IMR-90 (cell line): ENCODE data around the gene ZNF430. TPM values are rescaled to one million over a fixed set of nuclear protein-coding genes. Genes with fewer than 3 reads are reported as not detected.

Experiments
- ATAC-seq: fragments of 200-7000 bp; cut with Tn5 transposase; 2 replicates; pipeline ENCODE4 v1.9.1; 2020; ENCODE audit warnings: low read depth, mild to moderate bottlenecking, moderate library complexity
- BruUV-seq: library from RNA; stranded (reverse); fragments of 400-500 nt; replicated peaks from 2 replicates; lab custom pipeline; 2021; lab: Mats Ljungman, UMichigan
- CTCF ChIA-PET: fragments of 300-600 bp; formaldehyde crosslinking; extraction: SDS; loops from one replicate; lab custom pipeline; 2021; ENCODE audit warnings: antibody characterized with exemption; lab: Yijun Ruan, JAX
- POLR2A ChIA-PET: fragments of 300-600 bp; sonication (Branson Sonifier 250); formaldehyde crosslinking; loops from one replicate; lab custom pipeline; 2022; ENCODE audit warnings: antibody characterized with exemption; ENCODE audit not compliant: unreplicated experiment; lab: Charles Lee
- DNase-seq: peaks from one replicate; pipeline ENCODE4 v3.0.0; 2013
- H2AFZ ChIP-seq: replicated peaks from 2 replicates; pipeline ENCODE3; 2013; ENCODE audit warnings: low read length, mild to moderate bottlenecking; ENCODE audit not compliant: poor library complexity
- H2AK5ac ChIP-seq: 2 replicates; pipeline ENCODE4 v1.6.1; 2013; ENCODE audit warnings: low read depth, low read length, inconsistent platforms
- H2AK9ac ChIP-seq: replicated peaks from 2 replicates; pipeline ENCODE3; 2013; ENCODE audit warnings: mild to moderate bottlenecking, low read depth, low read length, moderate library complexity; ENCODE audit not compliant: poor library complexity
- H2BK120ac ChIP-seq: 2 replicates; pipeline ENCODE4 v1.6.1; 2013; ENCODE audit warnings: low read depth, low read length, inconsistent platforms
- H2BK15ac ChIP-seq: 3 replicates; pipeline ENCODE4 v1.6.1; 2013; ENCODE audit warnings: low read depth, low read length, inconsistent platforms
- H2BK20ac ChIP-seq: 2 replicates; pipeline ENCODE4 v1.6.1; 2013; ENCODE audit warnings: low read depth, mild to moderate bottlenecking, inconsistent platforms, low read length, moderate library complexity
- H2BK5ac ChIP-seq: 2 replicates; pipeline ENCODE4 v1.6.1; 2013; ENCODE audit warnings: mild to moderate bottlenecking, low read depth, low read length, inconsistent platforms; ENCODE audit not compliant: poor library complexity, severe bottlenecking
- H3K14ac ChIP-seq: replicated peaks from 2 replicates; pipeline ENCODE4 v1.6.1; 2013; ENCODE audit warnings: low read depth, low read length, inconsistent platforms
- H3K18ac ChIP-seq: 2 replicates; pipeline ENCODE4 v1.6.1; 2013; ENCODE audit warnings: low read depth, low read length, control low read depth
- H3K23ac ChIP-seq: 2 replicates; pipeline ENCODE4 v1.6.1; 2013; ENCODE audit warnings: low read depth, low read length, inconsistent platforms
- H3K27ac ChIP-seq: 2 replicates; pipeline ENCODE4 v1.5.1; 2013; ENCODE audit warnings: mild to moderate bottlenecking, control low read depth, low read length; ENCODE audit not compliant: insufficient read depth
- H3K27me3 ChIP-seq: 2 replicates; pipeline ENCODE4 v1.6.1; 2013; ENCODE audit warnings: low read length; ENCODE audit not compliant: control insufficient read depth, insufficient read depth
- H3K36me3 ChIP-seq: 2 replicates; pipeline ENCODE4 v1.6.1; 2013; ENCODE audit warnings: low read length, mixed read lengths; ENCODE audit not compliant: control insufficient read depth, insufficient read depth
- H3K4ac ChIP-seq: 2 replicates; pipeline ENCODE4 v1.6.1; 2013; ENCODE audit warnings: low read depth, low read length, inconsistent platforms
- H3K4me1 ChIP-seq: 2 replicates; pipeline ENCODE4 v1.6.1; 2013; ENCODE audit warnings: low read length, mixed read lengths; ENCODE audit not compliant: control insufficient read depth, insufficient read depth
- H3K4me2 ChIP-seq: 2 replicates; pipeline ENCODE4 v1.6.1; 2013; ENCODE audit warnings: low read depth, mild to moderate bottlenecking, control low read depth, low read length, moderate library complexity
- H3K4me3 ChIP-seq: 2 replicates; pipeline ENCODE4 v1.5.1; 2013; ENCODE audit warnings: low read depth, mild to moderate bottlenecking, control low read depth, low read length, moderate library complexity; ENCODE audit not compliant: insufficient read depth
- H3K56ac ChIP-seq: 2 replicates; pipeline ENCODE4 v1.6.1; 2013; ENCODE audit warnings: low read length, inconsistent platforms; ENCODE audit not compliant: insufficient read depth; ENCODE audit errors: extremely low read depth
- H3K79me1 ChIP-seq, 2 experiments: 2 replicates each; pipeline ENCODE4 v1.6.1; 2013; ENCODE audit warnings: low read length in 2 of 2, inconsistent platforms in 1 of 2, low read depth in 1 of 2
- H3K9ac ChIP-seq: 2 replicates; pipeline ENCODE4 v1.6.1; 2013; ENCODE audit warnings: low read depth, low read length, control low read depth
- H3K9me1 ChIP-seq: 2 replicates; pipeline ENCODE4 v1.6.1; 2013; ENCODE audit warnings: low read length, inconsistent platforms; ENCODE audit not compliant: insufficient read depth
- H3K9me3 ChIP-seq: 2 replicates; pipeline ENCODE4 v1.6.1; 2013; ENCODE audit warnings: low read length; ENCODE audit not compliant: control insufficient read depth, insufficient read depth
- H4K20me1 ChIP-seq: 2 replicates; pipeline ENCODE4 v1.6.1; 2013; ENCODE audit warnings: low read length, inconsistent platforms; ENCODE audit not compliant: insufficient read depth
- H4K5ac ChIP-seq: 2 replicates; pipeline ENCODE4 v1.6.1; 2013; ENCODE audit warnings: mild to moderate bottlenecking, low read depth, low read length, control low read depth
- H4K8ac ChIP-seq, 2 experiments: 2 replicates each; pipeline ENCODE4 v1.6.1; 2013; ENCODE audit warnings: low read depth in 2 of 2, low read length in 2 of 2, control low read depth in 1 of 2, inconsistent platforms in 1 of 2
- H4K91ac ChIP-seq: 2 replicates; pipeline ENCODE4 v1.6.1; 2013; ENCODE audit warnings: low read depth, low read length, inconsistent platforms; ENCODE audit not compliant: insufficient read depth
- BHLHE40 ChIP-seq: fragments of 150-350 bp; IDR thresholded peaks from 2 replicates; pipeline ENCODE4 v1.6.1; 2016; ENCODE audit warnings: mild to moderate bottlenecking, low read depth, low read length
- MAFK ChIP-seq: IDR thresholded peaks from 2 replicates; pipeline ENCODE4 v1.6.1; 2012; ENCODE audit warnings: low read depth, low read length, improper control_type of control experiment
- MXI1 ChIP-seq: IDR thresholded peaks from 2 replicates; pipeline ENCODE4 v1.6.1; 2012; ENCODE audit warnings: low read depth, mild to moderate bottlenecking, low read length, moderate library complexity, borderline replicate concordance
- RAD21 ChIP-seq: IDR thresholded peaks from 2 replicates; pipeline ENCODE4 v1.6.1; 2012; ENCODE audit warnings: low read length, improper control_type of control experiment
- RFX5 ChIP-seq: IDR thresholded peaks from 2 replicates; pipeline ENCODE4 v1.8.0; 2012; ENCODE audit warnings: low read depth, mild to moderate bottlenecking, low read length, moderate library complexity
- SMC3 ChIP-seq: fragments of 150-350 bp; IDR thresholded peaks from 2 replicates; pipeline ENCODE4 v1.6.1; 2016; ENCODE audit warnings: low read depth, mild to moderate bottlenecking, antibody characterized with exemption, low read length, moderate library complexity
- dilution Hi-C: fragments of 300-500 bp; cut with HindIII; formaldehyde crosslinking; loops from one replicate; pipeline ENCODE4 v1.14.3; 2018; ENCODE audit warnings: low sequenced_read_pairs; ENCODE audit not compliant: unreplicated experiment
- in situ Hi-C: fragments of 300-500 bp; cut with MboI; formaldehyde crosslinking; loops from 3 replicates; pipeline ENCODE4 v1.14.3; 2019; ENCODE audit warnings: low sequenced_read_pairs, inconsistent platforms, mixed read lengths
- intact Hi-C: fragments of 100-400 bp; cut with micrococcal nuclease; formaldehyde crosslinking; loops from 2 replicates; pipeline ENCODE4 v1.10.0; 2022
- polyA plus RNA-seq, 3 experiments: library from polyadenylated mRNA; depleted of rRNA; stranded (reverse); fragments of >200 nt; gene quantifications; 2 replicates each; pipeline ENCODE4 v1.2.3, GENCODE V29; 2012; ENCODE audit warnings: low replicate concordance in 1 of 3
- total RNA-seq: library from RNA; depleted of rRNA; stranded (reverse); fragments of >200 nt; gene quantifications from 2 replicates; pipeline ENCODE4 v1.2.3, GENCODE V29; 2012
- TF ChIP-seq, protein P1 (sequence below): fragments of 150-350 bp; IDR thresholded peaks from 2 replicates; pipeline ENCODE4 v1.6.1; 2016; ENCODE audit warnings: low read depth, mild to moderate bottlenecking, low read length, moderate library complexity, borderline replicate concordance
- TF ChIP-seq, protein P2 (sequence below): fragments of 150-350 bp; IDR thresholded peaks from 2 replicates; pipeline ENCODE4 v1.6.1; 2017; ENCODE audit warnings: mild to moderate bottlenecking, antibody characterized with exemption, low read length, low read depth

Gene ZNF430
- total and polyA plus RNA-seq, 2 of the 4 experiments (the other 2 are of a cell fraction) = 5.4 to 8.4 TPM

DNA sequence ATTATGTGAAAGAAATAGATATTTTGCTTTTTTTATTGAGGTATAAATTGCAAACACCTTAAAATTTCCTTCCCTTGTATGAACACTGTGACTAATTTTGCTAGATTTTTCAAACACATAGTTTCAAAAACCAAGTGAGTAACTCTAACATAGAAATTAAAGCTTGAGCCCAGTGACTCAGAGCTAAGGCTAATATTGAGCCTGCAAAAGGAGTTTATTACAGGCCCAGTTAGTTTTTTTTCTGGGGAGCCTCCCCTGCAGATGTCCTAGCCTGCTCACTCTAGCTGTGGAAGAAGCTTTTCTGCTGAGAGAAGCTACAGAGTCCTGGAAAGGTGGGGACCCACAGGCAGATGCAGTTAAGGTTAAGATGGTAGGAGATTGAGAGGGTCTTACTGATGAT is 3.4 kb downstream of the ZNF430 start:
- Histone ChIP-seq H2AK5ac (no peak overlapping the region), H3K9me3 (no peaks in the 10 kb centered on the region), H4K8ac (no peak overlapping the region), H3K14ac (no peak overlapping the region), H2BK20ac (no peak overlapping the region), H3K18ac (no peak overlapping the region; the same call in 1 of the 2 replicates), H3K56ac (no peak overlapping the region), H2BK5ac (peak overlapping the region; percentile 53), H3K9ac (no peak overlapping the region), H3K27ac (no peak overlapping the region), H4K5ac (no peak overlapping the region), H3K23ac (no peak overlapping the region), H2BK15ac (no peak overlapping the region), H3K4ac (no peak overlapping the region), H3K27me3 (no peaks in the 10 kb centered on the region), H2AFZ (no peak overlapping the region), H2AK9ac (no peak overlapping the region), H3K36me3 (peaks cover 16% of the 10 kb centered on the region), H3K4me1 (peaks cover 7% of the 10 kb centered on the region; the same call in 1 of the 2 replicates), H4K20me1 (no peaks in the 10 kb centered on the region), H3K9me1 (no peaks in the 10 kb centered on the region), H2BK120ac (no peak overlapping the region), H3K79me1 (peaks cover 20 to 23% of the 10 kb centered on the region in 2 experiments; a peak in 3 of 4 replicates), H4K91ac (no peak overlapping the region), H3K4me3 (no peak overlapping the region), H3K4me2 (peak overlapping the region; percentile 63; the same call in 1 of the 2 replicates)
- CTCF ChIA-PET = interaction anchor here (0.6 kb wide), 1 partner anchor 830 kb away, joined by 3 read pairs; no protein-coding TSS in a partner anchor
- ATAC-seq (peak; percentile 21; the same call in 1 of the 2 replicates), DNase-seq (peak; percentile 65)
- POLR2A ChIA-PET = no interaction called here
- BruUV-seq = no TSS peak
- intact Hi-C loops = loop anchor here (5.0 to 10.0 kb wide), 2 partner anchors 102 to 121 kb away; partner anchors contain the start of genes ZNF431 and ZNF85
- TF ChIP-seq, protein P1, sequence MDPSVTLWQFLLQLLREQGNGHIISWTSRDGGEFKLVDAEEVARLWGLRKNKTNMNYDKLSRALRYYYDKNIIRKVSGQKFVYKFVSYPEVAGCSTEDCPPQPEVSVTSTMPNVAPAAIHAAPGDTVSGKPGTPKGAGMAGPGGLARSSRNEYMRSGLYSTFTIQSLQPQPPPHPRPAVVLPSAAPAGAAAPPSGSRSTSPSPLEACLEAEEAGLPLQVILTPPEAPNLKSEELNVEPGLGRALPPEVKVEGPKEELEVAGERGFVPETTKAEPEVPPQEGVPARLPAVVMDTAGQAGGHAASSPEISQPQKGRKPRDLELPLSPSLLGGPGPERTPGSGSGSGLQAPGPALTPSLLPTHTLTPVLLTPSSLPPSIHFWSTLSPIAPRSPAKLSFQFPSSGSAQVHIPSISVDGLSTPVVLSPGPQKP = no peak
- TF ChIP-seq BHLHE40 (no peak), SMC3 (no peak), MXI1 (no peak), RFX5 (no peak), MAFK (no peak), RAD21 (no peak)
- TF ChIP-seq, protein P2, sequence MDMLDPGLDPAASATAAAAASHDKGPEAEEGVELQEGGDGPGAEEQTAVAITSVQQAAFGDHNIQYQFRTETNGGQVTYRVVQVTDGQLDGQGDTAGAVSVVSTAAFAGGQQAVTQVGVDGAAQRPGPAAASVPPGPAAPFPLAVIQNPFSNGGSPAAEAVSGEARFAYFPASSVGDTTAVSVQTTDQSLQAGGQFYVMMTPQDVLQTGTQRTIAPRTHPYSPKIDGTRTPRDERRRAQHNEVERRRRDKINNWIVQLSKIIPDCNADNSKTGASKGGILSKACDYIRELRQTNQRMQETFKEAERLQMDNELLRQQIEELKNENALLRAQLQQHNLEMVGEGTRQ = no peak
- in situ Hi-C loops = no loop called here
- dilution Hi-C loops = no loop called here
